Measurements from ENCODE around the gene MAPK8IP1. TPM values are rescaled to one million over a fixed set of nuclear protein-coding genes. Genes with fewer than 3 reads are reported as not detected.

Gene MAPK8IP1
- total RNA-seq, 1 donor from 2014 or later: 13.2 TPM

GRCh38 chr11:45918962-45919675 lies 33.7 kb downstream of the MAPK8IP1 start:
- DNase-seq (ENCODE audit: low read depth): no peak
- Histone ChIP-seq H3K27me3 (ENCODE audit: control insufficient read depth, insufficient read depth, low read length) (peaks cover 31% of the 10 kb centered on the region), H3K36me3 (ENCODE audit: control insufficient read depth, insufficient read depth, low read length) (peaks cover 2% of the 10 kb centered on the region), H3K4me3 (ENCODE audit: low read depth, low read length) (peak overlapping the region; percentile 93)
- no peak for TF ChIP-seq CTCF (IDR thresholded peaks at IDR 0.05; ENCODE audit: insufficient read depth, low read length, poor library complexity, severe bottlenecking)

- no peaks in the 10 kb centered on the region for H3K36me3 ChIP-seq (ENCODE audit: control insufficient read depth, insufficient read depth, low read length)
- no peak overlapping the region for H3K4me3 ChIP-seq (ENCODE audit: low read depth, low read length)
- peaks cover 39% of the 10 kb centered on the region for H3K27me3 ChIP-seq (ENCODE audit: control insufficient read depth, insufficient read depth, low read length)
- TF ChIP-seq CTCF (IDR thresholded peaks at IDR 0.05; ENCODE audit: insufficient read depth, low read length, poor library complexity, severe bottlenecking): no peak
- DNase-seq (ENCODE audit: low read depth): no peak
These were observed 34.5 kb downstream of the MAPK8IP1 start for GRCh38 chr11:45919806-45920530.

- H3K36me3 ChIP-seq (ENCODE audit: control insufficient read depth, insufficient read depth, low read length): no peaks in the 10 kb centered on the region
- no peak for DNase-seq (ENCODE audit: low read depth)
- peaks cover 39% of the 10 kb centered on the region for H3K27me3 ChIP-seq (ENCODE audit: control insufficient read depth, insufficient read depth, low read length)
- no peak overlapping the region for H3K4me3 ChIP-seq (ENCODE audit: low read depth, low read length)
- TF ChIP-seq CTCF (IDR thresholded peaks at IDR 0.05; ENCODE audit: insufficient read depth, low read length, poor library complexity, severe bottlenecking): no peak
These were observed 35.4 kb downstream of the MAPK8IP1 start for GRCh38 chr11:45920531-45921477.

GRCh38 chr11:45921561-45922424 lies 36.3 kb downstream of the MAPK8IP1 start:
- no peaks in the 10 kb centered on the region for H3K36me3 ChIP-seq (ENCODE audit: control insufficient read depth, insufficient read depth, low read length)
- H3K4me3 ChIP-seq (ENCODE audit: low read depth, low read length): peak overlapping the region; percentile 14
- no peak for DNase-seq (ENCODE audit: low read depth)
- TF ChIP-seq CTCF (IDR thresholded peaks at IDR 0.05; ENCODE audit: insufficient read depth, low read length, poor library complexity, severe bottlenecking): no peak
- H3K27me3 ChIP-seq (ENCODE audit: control insufficient read depth, insufficient read depth, low read length): peaks cover 39% of the 10 kb centered on the region

- no peaks in the 10 kb centered on the region for H3K36me3 ChIP-seq (ENCODE audit: control insufficient read depth, insufficient read depth, low read length)
- peaks cover 39% of the 10 kb centered on the region for H3K27me3 ChIP-seq (ENCODE audit: control insufficient read depth, insufficient read depth, low read length)
- no peak for DNase-seq (ENCODE audit: low read depth)
- H3K4me3 ChIP-seq (ENCODE audit: low read depth, low read length): peak within 1 kb of the TSS; percentile 14
- TF ChIP-seq CTCF (IDR thresholded peaks at IDR 0.05; ENCODE audit: insufficient read depth, low read length, poor library complexity, severe bottlenecking): no peak
These were observed 37.1 kb downstream of the MAPK8IP1 start, which contains the start of gene LARGE2 for GRCh38 chr11:45922425-45923082. LARGE2 (plus strand) TSS chr11:45922656; CDS start chr11:45922883, 227 bp downstream.
